Fibroblast of gingiva (primary cell): Measurements from ENCODE around the gene STOML3.

ENCODE experiments used
- DNase-seq: peaks from one replicate; pipeline ENCODE4 v3.0.0-alpha.2; 2011; ENCODE audit warnings: low read depth

Gene STOML3

DNA sequence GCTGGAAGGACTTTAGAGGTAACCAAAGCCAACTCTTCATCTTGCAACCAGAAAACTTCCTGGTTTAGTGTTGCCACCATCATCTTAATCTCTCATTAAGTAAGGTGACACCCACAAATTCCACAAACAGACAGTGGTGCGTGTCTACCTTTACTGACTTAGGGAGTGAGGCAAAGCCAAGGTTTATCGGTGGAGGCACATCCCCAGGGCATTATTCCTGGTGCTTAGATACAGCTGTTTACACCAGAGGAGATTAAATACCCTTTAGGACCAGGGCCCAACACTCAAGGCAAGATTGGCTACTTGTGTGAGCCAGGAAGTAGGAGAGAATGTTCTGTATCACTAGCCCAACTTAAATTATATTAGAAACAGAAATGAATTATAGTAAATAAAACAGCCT lies 9.5 kb downstream of the STOML3 start:
- no peak for DNase-seq

DNA sequence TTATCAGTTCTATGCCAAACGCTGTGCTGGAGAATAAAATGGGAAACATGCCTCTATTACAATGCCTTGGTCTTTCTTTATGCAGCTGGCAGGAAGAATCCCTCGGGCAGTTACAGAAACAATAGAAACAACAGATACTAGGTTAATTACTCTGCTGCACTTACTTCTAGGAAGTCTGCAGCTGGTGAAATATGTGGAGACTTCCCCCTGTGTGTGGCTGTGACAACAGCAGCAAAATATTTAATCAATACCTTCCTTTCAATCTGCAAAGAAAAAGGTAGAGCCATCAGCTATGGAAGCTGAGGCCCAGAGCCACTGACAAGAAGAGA lies 9.9 kb downstream of the STOML3 start:
- no peak for DNase-seq

DNA sequence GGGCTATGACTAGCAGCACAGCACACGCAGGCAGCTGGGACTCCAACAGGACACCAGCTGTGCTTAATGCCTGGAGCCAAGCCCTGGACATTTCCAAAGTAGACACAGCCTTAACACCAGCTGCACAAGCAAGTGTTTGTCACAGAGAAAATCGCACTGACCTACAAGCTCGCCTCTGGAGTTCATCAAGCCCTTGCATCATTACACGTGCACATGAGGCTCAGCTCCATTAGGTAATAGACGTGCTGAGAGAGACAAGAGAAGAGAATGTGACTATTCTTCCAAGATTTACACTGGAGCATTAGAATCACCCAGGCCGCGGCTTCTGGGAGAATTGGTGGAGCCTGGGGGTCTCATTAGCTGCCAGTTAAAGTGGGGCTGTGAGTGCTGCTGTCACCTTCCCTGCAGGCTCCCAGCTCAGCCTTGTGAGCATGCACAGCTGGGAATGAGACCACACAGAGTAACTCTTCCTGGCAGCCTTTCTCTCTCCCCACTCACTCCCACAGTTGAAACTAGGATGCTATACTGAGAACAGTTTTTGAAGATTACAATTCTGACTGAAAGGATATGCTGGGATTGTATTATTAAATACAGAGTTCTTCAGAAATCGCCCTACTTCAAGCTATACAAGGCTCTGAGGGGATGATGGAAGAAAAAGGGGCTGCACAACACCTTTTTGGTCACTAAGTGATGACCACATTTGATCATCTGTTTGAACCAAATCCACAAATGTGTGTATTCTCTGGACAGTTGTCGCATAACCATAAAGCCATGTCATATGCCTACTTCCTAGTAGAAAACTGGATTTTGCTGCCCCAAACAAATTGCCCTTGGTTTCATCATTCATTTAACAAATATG lies 10.5 kb downstream of the STOML3 start:
- DNase-seq, result no peak

DNA sequence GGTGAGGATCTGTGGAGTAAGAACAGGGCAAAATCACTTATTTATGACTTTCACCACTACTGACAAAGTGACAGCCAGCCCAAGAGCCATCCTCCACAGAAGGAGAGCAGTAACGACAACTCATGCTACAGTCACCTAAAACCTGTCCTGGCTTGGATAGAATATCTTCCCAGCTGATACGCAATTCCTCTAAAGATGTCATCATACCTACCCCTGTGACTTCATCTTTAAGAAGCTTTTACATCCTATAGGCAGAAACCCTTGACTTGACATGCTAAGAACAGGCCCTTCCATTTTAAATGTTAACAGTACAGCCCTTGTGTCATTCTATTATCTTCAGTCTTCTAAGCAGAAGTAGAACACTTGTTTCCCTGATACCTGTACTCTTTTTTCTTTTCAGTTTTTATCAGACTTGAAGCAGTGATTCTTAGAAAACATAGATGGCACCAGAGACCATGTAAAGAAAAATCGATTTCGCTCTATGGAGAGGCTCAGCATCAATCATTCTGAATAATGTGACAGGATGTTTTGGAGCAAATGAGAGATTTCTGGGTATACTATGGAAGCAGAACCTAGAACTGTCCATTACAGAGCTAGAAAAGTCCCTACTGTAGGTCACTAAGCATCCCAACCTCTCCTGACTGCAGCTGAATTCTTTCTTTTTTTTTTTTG lies 20.1 kb downstream of the STOML3 start:
- DNase-seq, result no peak

DNA sequence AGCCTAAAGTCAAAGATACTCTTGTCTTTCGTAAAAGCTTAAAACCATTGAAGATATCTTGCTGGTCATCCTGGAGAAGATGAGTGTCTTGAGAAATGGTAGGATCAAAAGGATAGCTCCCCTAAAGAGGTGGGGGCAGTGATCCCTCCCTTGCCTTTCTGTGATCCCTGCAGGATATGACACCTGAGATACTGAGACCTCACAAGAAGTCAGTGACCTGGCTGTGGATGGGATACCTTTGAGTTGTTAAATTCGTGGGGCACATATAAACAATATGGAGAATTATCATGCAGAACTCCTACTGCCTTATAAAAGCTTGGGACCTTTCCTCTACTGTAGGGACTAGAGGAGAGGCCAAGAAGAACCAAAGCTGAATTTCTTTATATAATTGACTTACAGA lies 21.4 kb downstream of the STOML3 start:
- no peak for DNase-seq

DNA sequence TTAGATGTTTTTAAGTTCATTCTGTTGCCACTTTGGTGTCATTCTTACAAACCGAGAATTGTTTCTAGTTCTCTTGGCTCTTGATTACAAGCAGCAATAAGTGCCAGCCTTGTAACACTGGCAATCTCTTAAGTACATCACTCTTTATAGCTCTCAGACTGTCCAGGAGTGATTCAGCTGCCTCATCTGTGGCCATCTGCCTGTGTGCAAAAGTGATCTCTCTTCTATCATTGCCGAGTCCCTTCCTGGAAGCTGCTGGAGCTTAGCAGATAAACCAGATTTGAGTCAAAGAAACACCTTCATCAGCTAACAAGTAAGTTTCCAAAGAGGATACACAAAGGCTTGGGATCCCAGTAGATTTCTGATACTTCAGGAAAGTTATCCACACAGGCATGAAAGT lies 23.2 kb downstream of the STOML3 start:
- DNase-seq, result no peak

DNA sequence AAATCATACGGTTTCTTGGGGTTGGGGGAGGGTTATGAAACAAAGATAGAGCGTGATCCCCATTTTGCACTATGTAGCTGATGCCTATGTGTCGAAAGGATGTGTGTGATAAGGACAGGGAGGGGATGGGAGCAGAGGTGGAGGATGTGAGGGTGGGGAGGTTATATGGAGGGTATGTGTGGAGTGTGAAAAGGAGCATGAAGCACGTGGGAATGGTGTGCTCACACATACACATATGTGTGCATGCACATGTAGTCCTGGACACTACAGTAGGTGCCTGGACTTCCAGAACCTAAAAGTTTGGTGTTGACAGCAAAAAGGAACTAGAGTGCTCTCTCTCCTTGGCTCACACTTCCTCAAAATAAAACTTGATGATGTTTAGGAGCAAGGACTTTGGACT lies 25.4 kb downstream of the STOML3 start:
- DNase-seq, result no peak

DNA sequence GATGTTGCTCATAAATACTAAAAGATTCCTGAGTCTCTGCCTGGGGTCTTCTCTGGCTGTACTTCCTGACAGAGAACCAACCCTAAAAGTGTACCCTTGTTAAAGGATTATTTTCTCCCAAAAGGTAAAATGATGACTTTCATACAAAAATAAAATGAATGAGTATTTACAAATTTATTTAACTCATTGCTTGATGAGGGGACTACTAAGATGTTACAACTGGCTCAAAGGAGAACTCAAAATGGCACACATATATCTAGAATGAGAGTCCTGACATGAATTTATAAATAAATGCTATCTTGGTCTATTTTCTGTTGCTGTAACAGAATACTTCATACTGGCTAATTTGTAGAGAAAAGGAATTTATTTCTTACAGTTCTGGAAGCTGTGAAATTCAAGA lies 30.5 kb downstream of the STOML3 start:
- DNase-seq, result no peak

DNA sequence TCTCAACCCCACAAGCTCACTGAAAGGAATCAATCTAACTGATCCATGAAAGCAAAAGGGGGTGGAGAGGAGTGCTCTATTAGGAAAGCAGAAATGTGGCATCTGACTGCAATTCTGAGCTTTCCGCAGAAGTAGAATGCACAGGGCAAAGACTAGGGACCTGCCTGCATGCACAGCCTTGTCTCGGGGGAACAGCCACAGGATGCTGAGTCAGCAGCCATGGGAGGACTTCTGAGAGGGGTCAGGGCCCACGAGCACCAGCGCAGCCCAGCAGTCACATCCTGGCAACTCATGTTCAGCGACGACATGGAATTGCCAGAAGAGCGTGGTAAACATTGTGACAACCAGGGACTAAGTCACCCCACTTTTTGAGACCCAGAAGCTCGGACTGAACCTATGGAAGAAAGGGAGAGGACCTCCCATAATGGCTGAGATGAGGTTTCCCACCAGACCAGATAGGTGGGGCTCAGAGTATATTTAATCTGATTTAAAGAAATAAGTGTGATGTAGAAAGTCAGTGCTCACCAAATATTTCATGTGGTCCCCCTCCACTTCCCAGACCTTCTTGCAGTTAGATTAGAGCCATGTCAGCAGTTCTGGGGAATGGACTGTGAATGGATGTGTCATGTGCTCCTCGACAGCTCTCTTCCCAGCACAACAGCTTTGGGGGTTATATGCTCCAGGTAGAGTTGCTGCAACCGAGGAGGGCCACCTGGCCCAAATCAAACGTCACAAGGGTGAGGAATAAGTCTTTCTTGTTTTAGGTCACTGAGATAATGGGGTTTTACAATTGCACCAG lies 32.6 kb downstream of the STOML3 start:
- DNase-seq, result no peak

DNA sequence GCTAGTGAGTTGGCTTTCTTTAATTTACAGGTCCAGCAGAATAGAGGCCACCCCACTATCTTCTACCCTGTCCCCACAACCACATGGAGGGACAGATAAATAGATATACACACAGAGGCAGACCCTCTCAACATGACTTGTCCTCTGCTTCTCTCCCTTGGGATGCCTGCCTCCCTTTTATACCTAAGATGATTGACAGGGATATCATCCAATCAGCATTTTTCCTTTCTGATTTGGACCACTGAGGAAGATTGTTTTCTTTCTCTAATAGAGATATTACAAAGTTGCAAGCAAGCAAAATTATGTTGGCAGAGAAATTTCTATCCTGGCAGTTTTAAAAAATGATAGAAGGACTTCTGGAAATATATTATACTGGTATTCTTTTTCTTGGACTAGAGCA lies 35.8 kb downstream of the STOML3 start:
- DNase-seq, result no peak

DNA sequence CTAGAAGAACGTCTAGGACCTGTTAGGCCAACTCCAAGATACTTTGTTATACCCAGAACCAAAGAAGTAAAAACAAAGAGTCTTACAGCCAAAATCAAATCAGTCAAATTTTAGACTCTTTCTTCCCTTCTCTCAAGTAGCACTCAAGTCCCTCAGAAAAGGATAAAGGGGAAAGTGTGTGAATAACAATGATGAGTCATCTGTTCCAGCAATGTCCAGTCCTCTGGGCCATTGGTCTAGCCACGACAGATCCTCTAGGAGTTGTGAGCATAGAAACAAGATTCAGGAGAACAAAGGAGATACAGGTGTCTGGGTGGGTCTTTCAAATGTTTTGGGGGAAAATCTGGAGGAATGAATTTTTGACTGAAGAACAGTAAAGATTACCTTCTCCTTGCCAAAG lies 36.3 kb downstream of the STOML3 start:
- no peak for DNase-seq

DNA sequence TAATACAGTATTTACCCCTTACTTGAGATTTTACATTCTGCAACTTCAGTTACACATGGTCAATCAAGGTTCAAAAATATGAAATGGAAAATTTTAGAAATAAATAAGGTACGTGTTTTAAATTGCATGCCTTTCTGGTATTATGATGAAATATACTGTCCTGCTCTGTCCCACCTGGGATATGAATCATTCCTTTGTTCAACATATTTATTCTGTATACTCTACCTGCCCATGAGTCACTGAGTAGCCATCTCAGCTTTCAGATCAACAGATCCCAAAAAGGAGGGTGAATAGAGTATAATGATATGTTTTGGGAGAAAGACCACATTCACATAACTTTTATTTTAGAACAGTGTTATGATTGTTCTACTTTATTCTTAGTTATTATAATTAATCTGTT lies 37.8 kb downstream of the STOML3 start:
- DNase-seq, result no peak

DNA sequence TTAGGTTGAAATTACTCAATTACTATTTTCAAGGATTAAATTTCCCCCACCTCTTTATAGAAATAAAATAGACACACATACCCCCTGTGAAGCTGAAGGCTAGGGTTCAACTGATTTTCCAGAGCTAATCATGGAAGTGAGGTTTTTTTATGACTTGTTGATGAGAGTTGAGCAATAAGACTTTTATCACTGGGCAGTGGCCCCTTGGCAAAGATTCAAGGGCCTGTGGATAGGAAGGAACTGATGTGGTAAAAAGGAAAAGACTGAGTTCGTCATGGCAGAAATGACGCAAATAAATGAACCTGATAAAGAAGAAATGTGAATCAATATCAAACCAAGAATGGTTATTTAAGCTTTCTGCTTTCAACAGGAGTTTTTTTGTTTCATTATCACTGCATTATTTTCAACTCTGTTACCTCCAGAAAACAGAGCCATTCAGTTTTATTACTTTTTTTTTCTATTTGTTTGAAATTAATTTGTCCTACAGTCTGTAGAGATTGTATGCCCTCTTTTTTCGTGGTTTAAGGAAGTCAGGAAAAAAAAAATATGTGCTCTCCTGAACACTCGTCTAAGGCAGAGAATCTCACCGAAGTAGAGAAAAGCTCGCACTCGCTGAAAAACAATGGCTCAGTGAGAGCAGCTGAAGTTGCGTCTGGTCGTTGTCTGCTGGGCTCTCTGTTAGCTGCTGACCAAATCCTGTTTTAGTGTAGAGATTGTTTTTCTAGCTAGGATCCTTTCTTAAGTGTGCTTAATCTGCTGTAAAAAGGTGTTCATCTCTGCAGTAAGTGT lies 38.9 kb downstream of the STOML3 start:
- no peak for DNase-seq

DNA sequence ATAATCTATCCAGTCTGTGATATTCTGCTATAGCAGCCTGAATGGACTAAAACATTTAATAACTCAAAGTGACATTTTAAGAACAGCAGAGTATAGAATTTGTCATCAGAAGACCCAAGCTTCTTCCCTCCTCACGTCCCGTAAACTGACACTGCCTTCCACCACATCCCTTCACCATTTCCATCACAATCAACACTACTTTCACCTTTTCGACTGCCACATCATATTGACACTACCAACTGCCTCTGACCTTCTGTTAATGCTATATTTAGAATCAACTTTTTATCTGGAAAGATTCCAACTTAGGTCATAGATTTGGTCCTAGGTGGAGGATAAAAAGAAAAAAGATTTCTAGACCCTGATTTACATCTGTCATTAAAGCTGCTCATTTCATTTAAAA lies 39.6 kb downstream of the STOML3 start:
- no peak for DNase-seq

DNA sequence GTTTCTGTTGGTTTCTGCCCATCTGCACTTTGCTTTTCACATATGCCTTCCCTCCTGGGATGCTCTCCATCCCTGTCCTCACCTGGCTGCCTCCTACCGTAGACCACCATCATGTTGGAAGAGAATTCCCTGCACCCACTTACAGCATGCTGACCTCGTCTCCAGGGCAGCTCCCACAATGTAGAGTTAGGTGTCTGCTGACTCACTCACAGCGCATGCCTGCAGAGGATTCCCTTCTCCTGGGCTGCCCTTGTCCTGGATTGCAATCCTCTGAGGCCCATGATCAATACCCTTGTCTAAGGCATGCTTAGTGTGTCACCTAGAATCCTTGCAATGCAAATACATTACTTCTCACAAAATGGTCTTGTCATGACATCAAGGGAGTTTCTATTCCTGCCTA lies 43.6 kb downstream of the STOML3 start:
- no peak for DNase-seq

DNA sequence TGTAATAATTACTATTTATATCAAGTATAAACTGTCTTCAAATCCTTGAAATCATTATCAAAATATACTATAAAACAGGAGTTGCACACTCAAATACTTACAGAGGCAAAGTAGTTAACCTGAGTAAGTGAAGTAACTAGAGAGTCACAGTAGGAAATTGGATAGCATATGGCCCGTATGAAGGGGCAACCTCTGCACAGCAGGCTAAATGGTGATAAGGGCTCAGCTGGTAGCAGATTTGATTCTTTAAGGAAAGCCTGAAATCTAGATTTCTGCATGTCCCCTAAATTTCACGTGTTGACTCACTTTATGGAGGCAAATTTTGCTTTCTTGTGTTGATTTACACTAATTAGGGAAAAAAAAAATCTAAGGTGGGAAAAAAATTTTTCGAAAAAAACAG lies 46.4 kb downstream of the STOML3 start:
- DNase-seq, result no peak

DNA sequence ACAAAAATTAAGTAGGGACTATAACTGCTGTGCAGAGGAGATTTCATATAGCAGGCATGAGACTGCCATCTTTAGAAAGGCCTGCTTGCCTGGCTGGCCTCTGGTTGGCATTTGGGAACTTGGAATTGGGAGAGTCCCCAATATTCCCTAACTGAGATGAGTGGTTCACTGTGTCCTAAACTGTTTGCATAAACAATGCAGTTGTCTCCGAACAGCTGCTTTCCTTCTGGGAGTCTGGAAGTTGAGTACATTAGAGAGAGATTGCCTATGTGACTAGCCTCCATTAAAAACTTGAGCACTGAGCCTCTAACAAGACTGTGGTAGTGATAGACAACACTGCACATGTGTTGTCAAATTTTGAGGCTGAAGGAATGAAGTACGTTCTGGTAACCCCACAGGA lies 47.4 kb downstream of the STOML3 start:
- DNase-seq, result no peak

DNA sequence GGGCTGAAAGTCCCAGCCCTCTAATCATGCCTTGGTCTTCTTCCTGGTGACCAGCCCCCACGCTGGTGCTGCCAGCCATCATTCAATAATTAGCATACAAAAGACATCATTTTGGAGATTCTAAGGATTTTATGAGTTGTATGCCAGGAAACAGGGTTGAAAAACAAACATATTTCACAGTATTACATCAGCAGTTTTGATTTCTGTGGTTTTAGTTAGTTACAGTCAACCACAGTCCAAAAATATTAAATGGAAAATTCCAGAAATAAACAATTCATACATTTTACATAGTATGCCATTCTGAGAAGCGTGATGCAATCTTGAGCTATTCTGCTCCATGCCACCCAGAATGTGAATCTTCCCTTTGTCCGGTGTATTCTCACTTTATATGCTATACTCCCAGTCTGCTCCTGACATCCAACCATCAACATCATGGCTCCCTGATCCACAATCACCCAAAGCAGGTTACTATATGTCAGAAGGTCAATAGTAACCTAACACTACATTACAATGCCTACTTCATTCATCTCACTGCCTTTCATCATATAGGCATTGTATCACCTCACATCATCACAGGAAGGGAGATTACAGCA lies 49.2 kb downstream of the STOML3 start:
- DNase-seq, result no peak

DNA sequence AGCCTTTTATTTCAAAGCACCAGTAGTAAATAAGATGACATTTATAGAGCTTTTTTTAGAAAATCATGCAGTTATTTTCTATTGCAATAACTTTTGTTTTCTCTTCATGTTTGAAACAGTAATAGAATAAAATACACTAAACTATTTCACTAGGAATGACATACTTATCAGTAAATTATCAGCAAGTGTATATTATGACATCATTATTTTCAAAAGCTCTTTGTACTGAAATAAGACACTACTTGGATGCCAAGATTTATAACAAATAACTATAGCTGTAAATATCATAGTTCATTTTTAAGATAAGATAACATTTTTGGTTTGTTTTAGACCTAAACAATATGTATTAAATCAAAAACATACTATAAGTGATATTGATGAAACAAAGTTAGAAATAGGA lies 56.8 kb downstream of the STOML3 start:
- no peak for DNase-seq

DNA sequence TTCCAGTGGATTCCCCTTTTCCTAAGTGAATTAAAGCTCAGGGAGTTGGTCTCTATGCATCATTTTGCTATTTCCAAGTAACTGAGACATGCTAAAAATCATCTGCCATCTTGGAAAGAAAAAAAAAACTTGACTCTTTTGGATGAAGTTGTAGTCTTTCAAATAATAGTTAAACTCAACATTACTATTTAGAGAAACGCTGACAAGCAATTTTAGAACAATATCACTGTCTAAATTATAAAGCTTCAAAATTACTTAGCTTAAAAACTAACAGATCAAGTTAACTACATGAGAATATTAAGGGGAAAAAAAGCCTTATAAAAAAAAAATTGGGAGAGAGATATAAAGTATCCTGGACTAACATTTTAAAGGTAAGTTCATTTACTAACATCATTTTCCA lies 68.5 kb downstream of the STOML3 start:
- no peak for DNase-seq

DNA sequence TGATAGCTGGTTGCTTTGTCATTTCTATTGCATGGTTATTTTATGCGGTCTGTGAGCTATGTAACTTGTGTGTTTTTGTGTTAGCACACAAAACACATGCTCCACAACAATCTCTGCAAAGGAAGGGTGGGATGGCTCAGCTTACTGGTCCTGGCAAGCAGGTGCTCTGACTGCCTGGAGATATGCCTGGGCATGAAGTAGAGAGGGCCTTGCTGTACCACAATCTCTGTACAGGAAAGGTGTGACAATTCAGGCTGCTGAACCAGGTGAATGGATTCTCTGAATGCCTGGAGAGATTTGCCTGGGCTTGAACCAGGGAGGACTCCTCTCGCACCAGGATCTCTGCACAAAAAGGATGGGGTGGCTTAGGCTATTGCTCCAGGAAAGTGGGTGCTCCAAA lies 69.5 kb downstream of the STOML3 start:
- DNase-seq, result no peak
